Measurements from ENCODE around the gene SLC13A2. TPM values are rescaled to one million over a fixed set of nuclear protein-coding genes. Genes with fewer than 3 reads are reported as not detected.

SLC13A2 gene
- total RNA-seq, 1 experiment from 2014 or later, result not detected

GRCh38 chr17:28480799-28481571, 7.5 kb downstream of the SLC13A2 start:
- CTCF ChIA-PET, result no interaction called here
- no peak for DNase-seq (ENCODE audit: low read depth, low spot score)
- no peak for ATAC-seq

GRCh38 chr17:28482551-28483199, 9.2 kb downstream of the SLC13A2 start:
- ChIA-PET CTCF (no interaction called here), POLR2A (no interaction called here)
- Histone ChIP-seq H3K4me3 (ENCODE audit: low read depth in 2 of 2, low read length in 2 of 2) (no peak overlapping the region), H3K36me3 (ENCODE audit: control insufficient read depth, insufficient read depth, low read length) (no peaks in the 10 kb centered on the region), H3K27me3 (ENCODE audit: control insufficient read depth, insufficient read depth, low read length) (no peaks in the 10 kb centered on the region), H3K4me1 (ENCODE audit: control insufficient read depth, insufficient read depth, low read length) (no peaks in the 10 kb centered on the region), H3K9me3 (ENCODE audit: control insufficient read depth, insufficient read depth, low read depth, low read length) (no peaks in the 10 kb centered on the region), H3K27ac (ENCODE audit: low read length) (no peak overlapping the region)
- intact Hi-C loops (cut with micrococcal nuclease; ENCODE audit: unreplicated experiment) (no loop called here), in situ Hi-C loops (cut with HindIII; ENCODE audit: low pct_unique_long_range_greater_than_20kb, low sequenced_read_pairs) (no loop called here)
- TF ChIP-seq, protein P1, sequence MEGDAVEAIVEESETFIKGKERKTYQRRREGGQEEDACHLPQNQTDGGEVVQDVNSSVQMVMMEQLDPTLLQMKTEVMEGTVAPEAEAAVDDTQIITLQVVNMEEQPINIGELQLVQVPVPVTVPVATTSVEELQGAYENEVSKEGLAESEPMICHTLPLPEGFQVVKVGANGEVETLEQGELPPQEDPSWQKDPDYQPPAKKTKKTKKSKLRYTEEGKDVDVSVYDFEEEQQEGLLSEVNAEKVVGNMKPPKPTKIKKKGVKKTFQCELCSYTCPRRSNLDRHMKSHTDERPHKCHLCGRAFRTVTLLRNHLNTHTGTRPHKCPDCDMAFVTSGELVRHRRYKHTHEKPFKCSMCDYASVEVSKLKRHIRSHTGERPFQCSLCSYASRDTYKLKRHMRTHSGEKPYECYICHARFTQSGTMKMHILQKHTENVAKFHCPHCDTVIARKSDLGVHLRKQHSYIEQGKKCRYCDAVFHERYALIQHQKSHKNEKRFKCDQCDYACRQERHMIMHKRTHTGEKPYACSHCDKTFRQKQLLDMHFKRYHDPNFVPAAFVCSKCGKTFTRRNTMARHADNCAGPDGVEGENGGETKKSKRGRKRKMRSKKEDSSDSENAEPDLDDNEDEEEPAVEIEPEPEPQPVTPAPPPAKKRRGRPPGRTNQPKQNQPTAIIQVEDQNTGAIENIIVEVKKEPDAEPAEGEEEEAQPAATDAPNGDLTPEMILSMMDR (IDR thresholded peaks at IDR 0.05), result no peak
- TF ChIP-seq REST (IDR thresholded peaks at IDR 0.05; ENCODE audit: insufficient read depth in 1 of 2, low read depth in 2 of 2, low read length in 1 of 2), result no peak
- TF ChIP-seq POLR2AphosphoS5 (IDR thresholded peaks at IDR 0.05; ENCODE audit: low read depth, low read length), result no peak
- TF ChIP-seq SIN3A (IDR thresholded peaks at IDR 0.05; ENCODE audit: borderline replicate concordance, insufficient read depth, low read depth, low read length), result no peak
- no peak for TF ChIP-seq TCF7L2 (IDR thresholded peaks at IDR 0.05; ENCODE audit: low read depth, low read length)
- no TSS peak for BruUV-seq (replicated peaks)
- DNase-seq (ENCODE audit: low read depth, low spot score) (no peak), ATAC-seq (no peak)

More at GRCh38 chr17:28480799-28481571, 7.5 kb downstream of the SLC13A2 start:
- no TSS peak for BruUV-seq (replicated peaks)
- Histone ChIP-seq H3K4me3 (ENCODE audit: low read depth in 2 of 2, low read length in 2 of 2) (no peak overlapping the region), H3K27me3 (ENCODE audit: control insufficient read depth, insufficient read depth, low read length) (no peaks in the 10 kb centered on the region), H3K27ac (ENCODE audit: low read length) (no peak overlapping the region), H3K36me3 (ENCODE audit: control insufficient read depth, insufficient read depth, low read length) (no peaks in the 10 kb centered on the region), H3K4me1 (ENCODE audit: control insufficient read depth, insufficient read depth, low read length) (no peaks in the 10 kb centered on the region), H3K9me3 (ENCODE audit: control insufficient read depth, insufficient read depth, low read depth, low read length) (no peaks in the 10 kb centered on the region)
- POLR2A ChIA-PET, result interaction anchor here (0.6 kb wide), 1 partner anchor 112 kb away, joined by 3 read pairs; no protein-coding TSS in a partner anchor
- TF ChIP-seq REST (IDR thresholded peaks at IDR 0.05; ENCODE audit: insufficient read depth in 1 of 2, low read depth in 2 of 2, low read length in 1 of 2) (no peak), TCF7L2 (IDR thresholded peaks at IDR 0.05; ENCODE audit: low read depth, low read length) (no peak), POLR2AphosphoS5 (IDR thresholded peaks at IDR 0.05; ENCODE audit: low read depth, low read length) (no peak), SIN3A (IDR thresholded peaks at IDR 0.05; ENCODE audit: borderline replicate concordance, insufficient read depth, low read depth, low read length) (no peak)
- TF ChIP-seq, protein P1 (IDR thresholded peaks at IDR 0.05), result no peak
- intact Hi-C loops (cut with micrococcal nuclease; ENCODE audit: unreplicated experiment), result no loop called here
- in situ Hi-C loops (cut with HindIII; ENCODE audit: low pct_unique_long_range_greater_than_20kb, low sequenced_read_pairs), result no loop called here
